Erythroblast (primary cell): ENCODE data around the gene DNASE1L2.

Experiments
- GATA1 ChIP-seq: IDR thresholded peaks from 2 replicates; pipeline ENCODE4 v1.6.1; 2011; ENCODE audit warnings: low read depth, mild to moderate bottlenecking, control low read depth, low read length, moderate library complexity
- POLR2A ChIP-seq: IDR thresholded peaks from 2 replicates; pipeline ENCODE4 v1.6.1; 2011; ENCODE audit warnings: mild to moderate bottlenecking, low read length

- TF ChIP-seq POLR2A (peak; percentile 37), GATA1 (no peak)
Observed at GRCh38 chr16:2212362-2213324, 23.6 kb upstream of the DNASE1L2 start.
